HCT116 (cell line): Measurements from ENCODE around the gene STK32C. TPM values are rescaled to one million over a fixed set of nuclear protein-coding genes. Genes with fewer than 3 reads are reported as not detected.

ENCODE experiments used
- ATAC-seq: fragments of 200-7000 bp; cut with Tn5 transposase; 2 replicates; pipeline ENCODE4 v1.9.1; 2020; ENCODE audit warnings: mild to moderate bottlenecking, moderate library complexity
- BruUV-seq: library from RNA; stranded (reverse); fragments of 400-500 nt; replicated peaks from 2 replicates; lab custom pipeline; 2021; lab: Mats Ljungman, UMichigan
- CTCF ChIA-PET: fragments of 300-600 bp; sonication (Branson Sonifier 250); formaldehyde crosslinking; loops from one replicate; lab custom pipeline; 2021; ENCODE audit warnings: antibody characterized with exemption; lab: Charles Lee
- POLR2A ChIA-PET: fragments of 300-600, 350-600 bp; sonication (Branson Sonifier 250); formaldehyde crosslinking; loops from one replicate; lab custom pipeline; 2021; ENCODE audit warnings: antibody characterized with exemption; lab: Charles Lee
- RAD21 ChIA-PET, 2 experiments: fragments of 300-600 bp; sonication (Branson Sonifier 250); formaldehyde crosslinking; loops; one replicate each; lab custom pipeline; 2023; ENCODE audit warnings: low total read pairs in 2 of 2; ENCODE audit not compliant: uncharacterized antibody in 2 of 2, unreplicated experiment in 2 of 2, low non-redundant PET in 1 of 2; lab: Charles Lee
- DNase-seq: peaks from one replicate; pipeline ENCODE4 v3.0.0-alpha.2; 2010; ENCODE audit warnings: low read depth, low spot score
- H2AFZ ChIP-seq: fragments of 200-600 bp; shearing (Covaris generic), sonication (generic); 2 replicates; pipeline ENCODE4 v1.6.1; 2017; ENCODE audit warnings: low read depth, mixed run types, mixed read lengths, antibody characterized with exemption, low read length; ENCODE audit not compliant: poor library complexity, severe bottlenecking
- H3K27ac ChIP-seq: 2 replicates; pipeline ENCODE4 v1.5.1; 2012; ENCODE audit warnings: low read depth, low read length
- H3K27me3 ChIP-seq: fragments of 200-600 bp; sonication (generic); 2 replicates; pipeline ENCODE4 v1.6.1; 2016; ENCODE audit warnings: mixed run types, low read length, mixed read lengths; ENCODE audit not compliant: insufficient read depth
- H3K36me3 ChIP-seq, 2 experiments: fragments of 200-500 bp in 1 of 2; fragments of 200-600 bp in 1 of 2; sonication (Bioruptor generic) in 1 of 2; sonication (generic) in 1 of 2; 2 replicates each; pipeline versions ENCODE4 v1.5.1 to v1.6.1; 2014 to 2016; ENCODE audit warnings: low read length in 2 of 2, inconsistent platforms in 1 of 2, mixed read lengths in 1 of 2, mixed run types in 1 of 2; ENCODE audit not compliant: insufficient read depth in 2 of 2, control insufficient read depth in 1 of 2
- H3K4me1 ChIP-seq, 2 experiments: fragments of 200-600 bp in 1 of 2; sonication (generic) in 1 of 2; 2 replicates each; pipeline versions ENCODE4 v1.5.1 to v1.6.1; 2012 to 2017; ENCODE audit warnings: low read length in 2 of 2, inconsistent platforms in 1 of 2, mild to moderate bottlenecking in 1 of 2, mixed read lengths in 1 of 2, mixed run types in 1 of 2, moderate library complexity in 1 of 2; ENCODE audit not compliant: insufficient read depth in 2 of 2, control insufficient read depth in 1 of 2
- H3K4me2 ChIP-seq: fragments of 200-600 bp; sonication (generic); 2 replicates; pipeline ENCODE4 v1.6.1; 2017; ENCODE audit warnings: mixed run types, low read length, mixed read lengths
- H3K4me3 ChIP-seq, 2 experiments: fragments of 200-600 bp in 1 of 2; sonication (generic) in 1 of 2; replicated peaks in 1 of 2; 2 replicates each; pipeline ENCODE4 v1.5.1; 2011 to 2016; ENCODE audit warnings: low read length in 2 of 2, control low read depth in 1 of 2, low read depth in 1 of 2, mild to moderate bottlenecking in 1 of 2, mixed read lengths in 1 of 2, mixed run types in 1 of 2
- H3K79me2 ChIP-seq: fragments of 200-600 bp; sonication (generic); 2 replicates; pipeline ENCODE4 v1.6.1; 2017; ENCODE audit warnings: mild to moderate bottlenecking, mixed run types, low read length, moderate library complexity, mixed read lengths; ENCODE audit not compliant: insufficient read depth
- H3K9ac ChIP-seq: fragments of 200-600 bp; sonication (generic); 2 replicates; pipeline ENCODE4 v1.6.1; 2016; ENCODE audit warnings: low read length, mixed read lengths
- H3K9me2 ChIP-seq: fragments of 200-600 bp; sonication (generic), shearing (Covaris generic); 2 replicates; pipeline ENCODE4 v1.6.1; 2017; ENCODE audit warnings: mixed run types, mild to moderate bottlenecking, moderate library complexity; ENCODE audit not compliant: insufficient read depth
- H3K9me3 ChIP-seq, 2 experiments: fragments of 200-500 bp in 1 of 2; fragments of 200-600 bp in 1 of 2; sonication (Bioruptor generic) in 1 of 2; sonication (generic) in 1 of 2; 2 replicates each; pipeline ENCODE4 v1.6.1; 2014 to 2017; ENCODE audit warnings: low read length in 2 of 2, mixed read lengths in 2 of 2, inconsistent platforms in 1 of 2, low read depth in 1 of 2, mild to moderate bottlenecking in 1 of 2, mixed run types in 1 of 2, moderate library complexity in 1 of 2; ENCODE audit not compliant: control insufficient read depth in 1 of 2, insufficient read depth in 1 of 2
- H4K20me1 ChIP-seq: fragments of 200-600 bp; sonication (generic), shearing (Covaris generic); 2 replicates; pipeline ENCODE4 v1.6.1; 2017; ENCODE audit warnings: mixed run types, mild to moderate bottlenecking, moderate library complexity; ENCODE audit not compliant: insufficient read depth
- EGR1 ChIP-seq: IDR thresholded peaks from 2 replicates; pipeline ENCODE4 v1.6.1; 2012; ENCODE audit warnings: low read depth
- MAX ChIP-seq: IDR thresholded peaks from 2 replicates; pipeline ENCODE4 v1.6.1; 2012
- POLR2AphosphoS5 ChIP-seq: IDR thresholded peaks from 2 replicates; pipeline ENCODE4 v1.6.1; 2011; ENCODE audit warnings: mild to moderate bottlenecking, low read depth, low read length, moderate library complexity
- REST ChIP-seq: IDR thresholded peaks from 2 replicates; pipeline ENCODE4 v1.6.1; 2012; ENCODE audit warnings: low read depth
- SP1 ChIP-seq: IDR thresholded peaks from 2 replicates; pipeline ENCODE4 v1.6.1; 2012; ENCODE audit warnings: low read depth
- SRF ChIP-seq: IDR thresholded peaks from 2 replicates; pipeline ENCODE4 v1.6.1; 2012; ENCODE audit warnings: low read depth
- ZBTB33 ChIP-seq: IDR thresholded peaks from 2 replicates; pipeline ENCODE4 v1.6.1; 2011; ENCODE audit warnings: mild to moderate bottlenecking, low read length, moderate library complexity; ENCODE audit not compliant: insufficient replicate concordance; ENCODE audit errors: extremely low read depth
- ZFX ChIP-seq: fragments of 450-650 bp; IDR thresholded peaks from 2 replicates; pipeline ENCODE4 v1.6.1; 2017
- intact Hi-C: fragments of 100-400 bp; cut with micrococcal nuclease; formaldehyde crosslinking; loops from 2 replicates; pipeline ENCODE4 v1.10.0; 2022
- total RNA-seq: library from RNA; stranded (reverse); gene quantifications from one replicate; pipeline ENCODE4 v1.2.1, GENCODE V29; 2021; ENCODE audit not compliant: unreplicated experiment

The STK32C gene
- total RNA-seq, 1 experiment from 2014 or later: 29.7 TPM

GRCh38 chr10:132206806-132207535, 100.8 kb downstream of the STK32C start:
- Histone ChIP-seq H3K9me3 (no peaks in the 10 kb centered on the region), H3K36me3 (no peaks in the 10 kb centered on the region), H3K4me3 (no peak overlapping the region), H3K9me2 (no peaks in the 10 kb centered on the region), H3K4me2 (no peak overlapping the region), H3K27ac (no peak overlapping the region), H3K79me2 (no peaks in the 10 kb centered on the region), H3K4me1 (no peaks in the 10 kb centered on the region), H2AFZ (no peak overlapping the region), H3K9ac (no peak overlapping the region), H3K27me3 (no peaks in the 10 kb centered on the region), H4K20me1 (no peaks in the 10 kb centered on the region)
- no peak for TF ChIP-seq ZBTB33
- no peak for TF ChIP-seq SP1
- RAD21 ChIA-PET: no interaction called here
- POLR2A ChIA-PET: no interaction called here
- ATAC-seq (no peak), DNase-seq (no peak)
- no TSS peak for BruUV-seq
- CTCF ChIA-PET: no interaction called here
- intact Hi-C loops: no loop called here

GRCh38 chr10:132206377-132206745, 101.4 kb downstream of the STK32C start:
- BruUV-seq: no TSS peak
- POLR2A ChIA-PET: no interaction called here
- Histone ChIP-seq H3K4me1 (no peaks in the 10 kb centered on the region), H2AFZ (no peak overlapping the region), H3K9ac (no peak overlapping the region), H3K27ac (no peak overlapping the region), H3K79me2 (no peaks in the 10 kb centered on the region), H3K9me2 (no peaks in the 10 kb centered on the region), H3K36me3 (no peaks in the 10 kb centered on the region), H3K27me3 (no peaks in the 10 kb centered on the region), H3K4me2 (no peak overlapping the region), H4K20me1 (no peaks in the 10 kb centered on the region), H3K4me3 (no peak overlapping the region), H3K9me3 (no peaks in the 10 kb centered on the region)
- ATAC-seq: no peak
- intact Hi-C loops: no loop called here
- no peak for DNase-seq
- RAD21 ChIA-PET: no interaction called here
- CTCF ChIA-PET: no interaction called here
- TF ChIP-seq POLR2AphosphoS5 (no peak), EGR1 (no peak), REST (no peak), MAX (no peak), ZFX (no peak), SRF (no peak)
